ENCODE measurements around the gene VWC2L.

Gene VWC2L

GRCh38 chr2:214560618-214561190 is 149.8 kb downstream of the VWC2L start:
- Histone ChIP-seq H3K27me3 (replicated peaks; ENCODE audit: control insufficient read depth, insufficient read depth, low read length) (no peaks in the 10 kb centered on the region), H3K36me3 (ENCODE audit: control insufficient read depth, insufficient read depth, low read length) (no peaks in the 10 kb centered on the region), H3K4me3 (replicated peaks; ENCODE audit: low read depth, low read length) (no peak overlapping the region)
- DNase-seq (ENCODE audit: extremely low read depth, insufficient read length): no peak
- TF ChIP-seq CTCF (IDR thresholded peaks at IDR 0.05; ENCODE audit: insufficient read depth, low read length, poor library complexity, severe bottlenecking): no peak

- no peak for DNase-seq (ENCODE audit: extremely low read depth, insufficient read length)
- Histone ChIP-seq H3K4me3 (replicated peaks; ENCODE audit: low read depth, low read length) (no peak overlapping the region), H3K36me3 (ENCODE audit: control insufficient read depth, insufficient read depth, low read length) (no peaks in the 10 kb centered on the region), H3K27me3 (replicated peaks; ENCODE audit: control insufficient read depth, insufficient read depth, low read length) (no peaks in the 10 kb centered on the region)
- no peak for TF ChIP-seq CTCF (IDR thresholded peaks at IDR 0.05; ENCODE audit: insufficient read depth, low read length, poor library complexity, severe bottlenecking)
Measured at GRCh38 chr2:214565246-214565645, 154.4 kb downstream of the VWC2L start.

GRCh38 chr2:214566457-214566856 is 155.6 kb downstream of the VWC2L start:
- no peaks in the 10 kb centered on the region for H3K36me3 ChIP-seq (ENCODE audit: control insufficient read depth, insufficient read depth, low read length)
- no peak for TF ChIP-seq CTCF (IDR thresholded peaks at IDR 0.05; ENCODE audit: insufficient read depth, low read length, poor library complexity, severe bottlenecking)
- no peak overlapping the region for H3K4me3 ChIP-seq (replicated peaks; ENCODE audit: low read depth, low read length)
- no peaks in the 10 kb centered on the region for H3K27me3 ChIP-seq (replicated peaks; ENCODE audit: control insufficient read depth, insufficient read depth, low read length)
- no peak for DNase-seq (ENCODE audit: extremely low read depth, insufficient read length)

- Histone ChIP-seq H3K36me3 (ENCODE audit: control insufficient read depth, insufficient read depth, low read length) (no peaks in the 10 kb centered on the region), H3K4me3 (replicated peaks; ENCODE audit: low read depth, low read length) (no peak overlapping the region), H3K27me3 (replicated peaks; ENCODE audit: control insufficient read depth, insufficient read depth, low read length) (no peaks in the 10 kb centered on the region)
- no peak for DNase-seq (ENCODE audit: extremely low read depth, insufficient read length)
- no peak for TF ChIP-seq CTCF (IDR thresholded peaks at IDR 0.05; ENCODE audit: insufficient read depth, low read length, poor library complexity, severe bottlenecking)
Measured at GRCh38 chr2:214569419-214570035, 158.7 kb downstream of the VWC2L start.

- no peak for DNase-seq (ENCODE audit: extremely low read depth, insufficient read length)
- Histone ChIP-seq H3K27me3 (replicated peaks; ENCODE audit: control insufficient read depth, insufficient read depth, low read length) (no peaks in the 10 kb centered on the region), H3K36me3 (ENCODE audit: control insufficient read depth, insufficient read depth, low read length) (no peaks in the 10 kb centered on the region), H3K4me3 (replicated peaks; ENCODE audit: low read depth, low read length) (no peak overlapping the region)
- TF ChIP-seq CTCF (IDR thresholded peaks at IDR 0.05; ENCODE audit: insufficient read depth, low read length, poor library complexity, severe bottlenecking): no peak
Measured at GRCh38 chr2:214574084-214574781, 163.4 kb downstream of the VWC2L start.
